ENCODE results near the gene MC4R.

MC4R gene

GRCh38 chr18:60389314-60389713 is 16.7 kb upstream of the MC4R start:
- no peaks in the 10 kb centered on the region for H3F3A ChIP-seq (ENCODE audit: insufficient read depth)

GRCh38 chr18:60385693-60386092 is 13.1 kb upstream of the MC4R start:
- Histone ChIP-seq H3K9me2 (replicated peaks; ENCODE audit: insufficient read depth, low read length) (no peaks in the 10 kb centered on the region), H4K20me1 (ENCODE audit: low read depth, low read length) (no peaks in the 10 kb centered on the region), H3K9ac (ENCODE audit: low read length) (no peak overlapping the region), H3K27me3 (ENCODE audit: low read length) (no peaks in the 10 kb centered on the region), H3K36me3 (ENCODE audit: low read length) (no peaks in the 10 kb centered on the region), H3F3A (ENCODE audit: insufficient read depth) (no peaks in the 10 kb centered on the region), H3K9me3 (ENCODE audit: insufficient read depth, low read length) (no peaks in the 10 kb centered on the region), H2AFZ (ENCODE audit: low read depth, low read length, severe bottlenecking) (no peak overlapping the region), H3K79me2 (ENCODE audit: insufficient read depth, low read length) (no peaks in the 10 kb centered on the region), H3K4me2 (ENCODE audit: low read depth, low read length, poor library complexity, severe bottlenecking) (no peak overlapping the region), H3K27ac (ENCODE audit: low read depth, low read length) (no peak overlapping the region), H3K4me3 (ENCODE audit: insufficient read depth, low read length, poor library complexity, severe bottlenecking) (no peak overlapping the region)
- TF ChIP-seq EZH2phosphoT487 (conservative IDR thresholded peaks at IDR 0.05; ENCODE audit: low read length) = no peak
- no peak for TF ChIP-seq CTCF (IDR thresholded peaks at IDR 0.05; ENCODE audit: insufficient read depth, low read length, poor library complexity, severe bottlenecking)

More at GRCh38 chr18:60389314-60389713, 16.7 kb upstream of the MC4R start:
- no peak overlapping the region for H3K4me3 ChIP-seq (ENCODE audit: insufficient read depth, low read length, poor library complexity, severe bottlenecking)
- no peaks in the 10 kb centered on the region for H3K9me3 ChIP-seq (ENCODE audit: insufficient read depth, low read length)
- no peaks in the 10 kb centered on the region for H3K9me2 ChIP-seq (replicated peaks; ENCODE audit: insufficient read depth, low read length)
- H3K79me2 ChIP-seq (ENCODE audit: insufficient read depth, low read length) = no peaks in the 10 kb centered on the region
- H3K27me3 ChIP-seq (ENCODE audit: low read length) = no peaks in the 10 kb centered on the region
- H2AFZ ChIP-seq (ENCODE audit: low read depth, low read length, severe bottlenecking) = no peak overlapping the region
- no peaks in the 10 kb centered on the region for H3K36me3 ChIP-seq (ENCODE audit: low read length)
- no peak overlapping the region for H3K9ac ChIP-seq (ENCODE audit: low read length)
- H3K4me2 ChIP-seq (ENCODE audit: low read depth, low read length, poor library complexity, severe bottlenecking) = no peak overlapping the region
- no peak overlapping the region for H3K27ac ChIP-seq (ENCODE audit: low read depth, low read length)
- no peak for TF ChIP-seq CTCF (IDR thresholded peaks at IDR 0.05; ENCODE audit: insufficient read depth, low read length, poor library complexity, severe bottlenecking)
- TF ChIP-seq EZH2phosphoT487 (conservative IDR thresholded peaks at IDR 0.05; ENCODE audit: low read length) = no peak
- H4K20me1 ChIP-seq (ENCODE audit: low read depth, low read length) = no peaks in the 10 kb centered on the region

GRCh38 chr18:60383893-60384292 is 11.3 kb upstream of the MC4R start:
- Histone ChIP-seq H4K20me1 (ENCODE audit: low read depth, low read length) (no peaks in the 10 kb centered on the region), H3K36me3 (ENCODE audit: low read length) (no peaks in the 10 kb centered on the region), H3K4me2 (ENCODE audit: low read depth, low read length, poor library complexity, severe bottlenecking) (no peak overlapping the region), H3K27ac (ENCODE audit: low read depth, low read length) (no peak overlapping the region), H3K9me2 (replicated peaks; ENCODE audit: insufficient read depth, low read length) (no peaks in the 10 kb centered on the region), H3K79me2 (ENCODE audit: insufficient read depth, low read length) (no peaks in the 10 kb centered on the region), H3K4me3 (ENCODE audit: insufficient read depth, low read length, poor library complexity, severe bottlenecking) (no peak overlapping the region), H3F3A (ENCODE audit: insufficient read depth) (no peaks in the 10 kb centered on the region), H2AFZ (ENCODE audit: low read depth, low read length, severe bottlenecking) (no peak overlapping the region), H3K9ac (ENCODE audit: low read length) (no peak overlapping the region), H3K27me3 (ENCODE audit: low read length) (no peaks in the 10 kb centered on the region), H3K9me3 (ENCODE audit: insufficient read depth, low read length) (no peaks in the 10 kb centered on the region)
- TF ChIP-seq EZH2phosphoT487 (conservative IDR thresholded peaks at IDR 0.05; ENCODE audit: low read length) (no peak), CTCF (IDR thresholded peaks at IDR 0.05; ENCODE audit: insufficient read depth, low read length, poor library complexity, severe bottlenecking) (no peak)
